Neutrophil (primary cell): ENCODE results near the gene SHISA9.

Experiments
- H3K27ac ChIP-seq: fragments of 200-600 bp; sonication (generic); 2 replicates; pipeline ENCODE4 v1.5.1; 2016; ENCODE audit warnings: mild to moderate bottlenecking, moderate library complexity
- H3K27me3 ChIP-seq: fragments of 200-600 bp; sonication (generic); 2 replicates; pipeline ENCODE4 v1.6.0; 2016; ENCODE audit warnings: mild to moderate bottlenecking
- H3K36me3 ChIP-seq: fragments of 200-600 bp; sonication (generic); 2 replicates; pipeline ENCODE4 v1.5.1; 2017
- H3K4me1 ChIP-seq, 2 experiments: fragments of 200-600 bp in 1 of 2; sonication (generic) in 1 of 2; 1 replicate in 1 of 2; 2 replicates in 1 of 2; pipeline versions ENCODE4 v1.5.1 to v1.6.1; 2013 to 2016; ENCODE audit warnings: low read depth in 1 of 2, low read length in 1 of 2, mild to moderate bottlenecking in 1 of 2, moderate library complexity in 1 of 2; ENCODE audit not compliant: control insufficient read depth in 1 of 2, insufficient read depth in 1 of 2
- H3K4me3 ChIP-seq, 2 experiments: fragments of 200-600 bp in 1 of 2; sonication (generic) in 1 of 2; 1 replicate in 1 of 2; 2 replicates in 1 of 2; pipeline ENCODE4 v1.5.1; 2013 to 2016; ENCODE audit warnings: low read depth in 1 of 2, low read length in 1 of 2, mild to moderate bottlenecking in 1 of 2, moderate library complexity in 1 of 2
- H3K9me3 ChIP-seq: fragments of 200-600 bp; sonication (generic); 2 replicates; pipeline ENCODE4 v1.5.1; 2016
- CTCF ChIP-seq: fragments of 200-600 bp; sonication (generic); IDR thresholded peaks from 2 replicates; pipeline ENCODE4 v1.5.1; 2016; ENCODE audit warnings: antibody characterized with exemption

The SHISA9 gene

GRCh38 chr16:12904329-12904671 lies 2.9 kb downstream of the SHISA9 start:
- no peaks in the 10 kb centered on the region for H3K9me3 ChIP-seq
- H3K27me3 ChIP-seq: peaks cover 88% of the 10 kb centered on the region
- no peaks in the 10 kb centered on the region for H3K4me1 ChIP-seq
- H3K27ac ChIP-seq: no peak overlapping the region
- H3K36me3 ChIP-seq: no peaks in the 10 kb centered on the region
- no peak overlapping the region for H3K4me3 ChIP-seq
- TF ChIP-seq CTCF: no peak

GRCh38 chr16:12906271-12906670 lies 4.9 kb downstream of the SHISA9 start:
- no peaks in the 10 kb centered on the region for H3K4me1 ChIP-seq
- H3K27ac ChIP-seq: no peak overlapping the region
- H3K4me3 ChIP-seq: no peak overlapping the region
- no peak for TF ChIP-seq CTCF
- H3K36me3 ChIP-seq: no peaks in the 10 kb centered on the region
- H3K9me3 ChIP-seq: no peaks in the 10 kb centered on the region
- H3K27me3 ChIP-seq: peaks cover 73% of the 10 kb centered on the region

GRCh38 chr16:12906765-12907516 lies 5.5 kb downstream of the SHISA9 start:
- H3K9me3 ChIP-seq: no peaks in the 10 kb centered on the region
- peaks cover 66% of the 10 kb centered on the region for H3K27me3 ChIP-seq
- H3K27ac ChIP-seq: no peak overlapping the region
- H3K4me3 ChIP-seq: no peak overlapping the region
- no peak for TF ChIP-seq CTCF
- no peaks in the 10 kb centered on the region for H3K4me1 ChIP-seq
- no peaks in the 10 kb centered on the region for H3K36me3 ChIP-seq

- no peaks in the 10 kb centered on the region for H3K9me3 ChIP-seq
- TF ChIP-seq CTCF: no peak
- H3K36me3 ChIP-seq: no peaks in the 10 kb centered on the region
- peaks cover 58% of the 10 kb centered on the region for H3K27me3 ChIP-seq
- H3K4me3 ChIP-seq: no peak overlapping the region
- H3K4me1 ChIP-seq: no peaks in the 10 kb centered on the region
- H3K27ac ChIP-seq: no peak overlapping the region
Observed at GRCh38 chr16:12907670-12908233, 6.4 kb downstream of the SHISA9 start.

GRCh38 chr16:12917246-12917645 lies 15.8 kb downstream of the SHISA9 start:
- Histone ChIP-seq H3K4me3 (no peak overlapping the region), H3K27me3 (no peaks in the 10 kb centered on the region), H3K36me3 (no peaks in the 10 kb centered on the region), H3K27ac (no peak overlapping the region), H3K9me3 (no peaks in the 10 kb centered on the region), H3K4me1 (no peaks in the 10 kb centered on the region)
- no peak for TF ChIP-seq CTCF
